H1 (cell line): ENCODE results near the gene ETS1. TPM values are rescaled to one million over a fixed set of nuclear protein-coding genes. Genes with fewer than 3 reads are reported as not detected.

Experiments used
- polyA plus RNA-seq, 7 experiments: library from polyadenylated mRNA; depleted of rRNA in 3 of 7; stranded (reverse) in 5 of 7; unstranded in 2 of 7; fragments of >200 nt in 5 of 7; fragments of 200-250 nt in 2 of 7; gene quantifications; 1 replicate in 5 of 7; 2 replicates in 1 of 7; 4 replicates in 1 of 7; pipeline versions ENCODE4 v1.2.1 to v1.2.3, GENCODE V29; 2011 to 2013; ENCODE audit warnings: missing spikeins in 2 of 7, mixed read lengths in 2 of 7
- total RNA-seq: library from RNA; stranded (reverse); fragmentation: NEBNext Ultra II Directional; extraction: Animal tissue kit (Norgen Biotek cat#: 25700); gene quantifications from 2 replicates; pipeline ENCODE4 v1.2.1, GENCODE V29; 2021
- TF ChIP-seq, protein P1 (sequence below): IDR thresholded peaks from 2 replicates; pipeline ENCODE4 v1.6.1; 2012; ENCODE audit warnings: inconsistent platforms

ETS1 gene
- total and polyA plus RNA-seq, 2 of the 8 experiments (the other 6 are each of a cell fraction or from before 2014, with no cell fraction given): 10.0 to 35.3 TPM

DNA sequence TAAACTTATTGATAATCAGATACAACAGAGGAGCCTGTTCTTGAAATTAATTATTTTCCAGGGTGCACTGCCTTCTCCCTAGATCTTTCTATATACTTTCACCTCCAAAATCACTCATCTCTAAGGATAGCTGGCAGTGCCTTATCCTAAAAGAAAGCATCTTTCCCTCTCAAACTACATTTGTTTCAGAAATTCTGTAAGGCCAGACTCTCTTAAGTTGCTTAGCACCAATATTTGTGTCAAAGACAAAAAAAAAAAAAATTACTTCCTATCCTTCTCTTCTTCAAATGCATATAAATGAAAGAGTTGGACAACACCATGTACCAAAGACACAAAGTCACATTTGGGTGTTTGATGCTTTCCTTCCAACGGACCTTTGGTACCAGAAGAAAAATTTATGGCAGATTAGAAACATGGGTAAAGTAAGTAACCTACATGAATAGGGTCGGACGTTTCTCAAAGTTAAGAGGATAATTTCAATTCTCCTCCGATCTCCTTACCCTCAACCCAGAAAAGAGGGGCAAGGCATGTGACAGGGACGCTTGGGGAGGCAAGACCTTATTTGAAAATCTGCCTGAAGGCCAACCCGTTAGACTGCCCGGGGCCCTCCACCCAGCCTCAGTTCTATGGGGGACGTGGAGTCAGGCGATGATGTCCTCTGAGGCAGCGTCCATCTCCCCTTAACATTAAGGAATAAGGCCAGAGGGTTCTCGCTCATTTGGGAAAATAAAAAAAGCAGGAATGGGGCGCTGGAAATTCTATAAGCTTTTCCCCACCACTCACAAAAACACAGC lies 66.3 kb downstream of the ETS1 start (continued):
- TF ChIP-seq, protein P1, sequence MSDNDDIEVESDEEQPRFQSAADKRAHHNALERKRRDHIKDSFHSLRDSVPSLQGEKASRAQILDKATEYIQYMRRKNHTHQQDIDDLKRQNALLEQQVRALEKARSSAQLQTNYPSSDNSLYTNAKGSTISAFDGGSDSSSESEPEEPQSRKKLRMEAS: no peak
